GM19240 (cell line): ENCODE measurements around the gene MATN4.

Experiments used
- DNase-seq: peaks from one replicate; pipeline ENCODE4 v3.0.0; 2011; ENCODE audit warnings: low spot score; ENCODE audit not compliant: insufficient read length

The MATN4 gene

DNA sequence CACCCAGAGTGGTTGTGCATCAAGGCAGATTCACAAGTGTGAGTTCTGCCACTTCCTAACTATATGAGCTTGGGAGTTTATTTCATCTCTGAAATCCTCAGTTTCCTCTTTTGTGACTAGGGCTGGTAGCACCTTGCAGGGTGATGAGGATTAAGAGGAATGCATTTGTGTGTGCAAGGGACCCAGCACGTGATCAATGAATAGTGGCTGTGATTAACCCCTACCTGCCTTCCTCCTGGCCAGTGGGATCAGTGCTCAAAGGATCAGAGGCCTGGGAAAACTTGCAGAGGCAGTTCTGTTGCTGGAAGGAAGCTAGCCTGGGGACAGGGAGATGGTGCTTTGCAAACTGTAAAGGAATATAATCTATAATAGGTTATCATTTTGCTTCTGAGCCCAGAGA is 32.9 kb upstream of the MATN4 start:
- no peak for DNase-seq

GRCh38 chr20:45340236-45340847 is 32.2 kb upstream of the MATN4 start:
- no peak for DNase-seq

DNA sequence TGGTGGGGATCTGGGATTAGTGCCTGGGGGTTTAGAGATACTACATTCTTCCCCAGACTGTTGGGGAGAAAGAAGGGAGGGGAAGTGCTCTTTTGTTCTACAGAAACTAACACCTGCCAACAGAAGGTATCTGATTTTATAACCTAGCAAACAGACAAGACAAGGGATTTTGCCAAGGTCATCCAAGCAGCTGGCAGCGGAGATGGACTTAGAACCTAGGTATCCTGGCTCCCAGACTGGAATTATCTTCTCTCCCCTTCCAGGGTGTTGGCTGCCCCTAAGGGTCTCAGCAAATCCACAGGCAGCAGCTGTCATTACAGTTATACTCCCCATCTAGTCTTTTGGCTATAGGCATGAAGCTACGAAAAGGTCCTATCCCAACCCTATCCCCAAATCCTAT is 31.7 kb upstream of the MATN4 start:
- DNase-seq = no peak

DNA sequence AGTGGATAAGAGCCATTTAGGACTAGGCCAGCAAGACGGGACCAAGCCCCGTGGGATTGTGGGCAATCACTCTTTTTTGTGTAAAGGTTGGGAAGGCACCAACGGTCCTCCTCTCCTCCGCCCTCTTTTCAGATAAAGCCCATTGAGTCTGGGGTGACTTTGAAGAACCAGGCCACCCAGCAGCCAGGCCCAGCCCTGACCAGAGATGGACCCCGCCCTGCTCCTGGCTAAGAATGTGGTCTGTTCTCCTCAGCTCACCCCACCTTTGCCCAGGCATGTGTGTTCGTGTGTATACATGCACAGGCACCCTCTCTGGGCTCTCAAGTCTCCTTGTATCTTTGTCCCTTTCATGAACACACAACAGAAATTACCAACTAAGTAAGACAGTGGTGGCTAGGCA is 31.0 kb upstream of the MATN4 start:
- no peak for DNase-seq

DNA sequence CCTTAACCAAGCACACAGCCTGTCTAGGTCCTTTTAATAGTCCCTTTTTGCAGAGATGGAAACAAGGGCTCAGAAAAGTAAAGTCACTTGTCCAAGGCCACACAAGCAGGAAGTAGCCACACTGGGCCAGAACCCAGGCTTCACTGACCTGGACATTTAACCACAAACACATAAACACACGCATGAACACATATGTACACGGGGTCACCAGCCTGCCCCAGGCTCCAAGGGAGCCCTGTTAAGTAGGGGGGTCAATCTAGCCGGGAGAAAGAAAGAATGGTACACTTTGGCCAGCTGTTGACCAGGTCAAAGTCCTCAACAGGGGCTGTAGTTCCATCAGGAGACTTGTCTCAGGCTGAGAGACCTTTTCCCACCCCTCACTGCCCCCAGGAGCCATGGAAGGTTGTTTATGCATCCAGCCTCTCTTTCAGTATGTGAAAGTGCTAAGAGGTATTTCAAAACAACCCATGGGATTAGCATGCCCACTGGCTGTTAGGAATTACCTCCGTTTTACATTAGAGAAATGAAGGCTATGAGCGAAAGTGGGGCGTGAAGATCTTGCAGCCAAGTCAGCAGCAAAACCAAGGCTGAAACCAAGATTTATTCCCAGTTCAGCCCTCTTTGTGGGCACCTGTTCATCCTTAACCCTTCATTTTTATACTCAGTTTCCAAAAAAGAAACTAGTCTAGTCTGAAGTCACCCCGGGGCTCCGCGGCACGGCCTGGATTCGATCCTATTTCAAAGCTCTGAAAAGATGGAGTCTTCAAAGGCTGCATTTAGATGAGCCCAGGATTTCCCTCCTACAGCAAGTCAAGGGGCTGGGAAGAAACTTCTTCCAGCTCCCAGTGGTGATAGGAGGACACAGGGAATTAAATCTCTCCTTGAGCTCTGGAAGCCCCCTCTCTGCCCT is 30.3 kb upstream of the MATN4 start:
- DNase-seq = no peak

DNA sequence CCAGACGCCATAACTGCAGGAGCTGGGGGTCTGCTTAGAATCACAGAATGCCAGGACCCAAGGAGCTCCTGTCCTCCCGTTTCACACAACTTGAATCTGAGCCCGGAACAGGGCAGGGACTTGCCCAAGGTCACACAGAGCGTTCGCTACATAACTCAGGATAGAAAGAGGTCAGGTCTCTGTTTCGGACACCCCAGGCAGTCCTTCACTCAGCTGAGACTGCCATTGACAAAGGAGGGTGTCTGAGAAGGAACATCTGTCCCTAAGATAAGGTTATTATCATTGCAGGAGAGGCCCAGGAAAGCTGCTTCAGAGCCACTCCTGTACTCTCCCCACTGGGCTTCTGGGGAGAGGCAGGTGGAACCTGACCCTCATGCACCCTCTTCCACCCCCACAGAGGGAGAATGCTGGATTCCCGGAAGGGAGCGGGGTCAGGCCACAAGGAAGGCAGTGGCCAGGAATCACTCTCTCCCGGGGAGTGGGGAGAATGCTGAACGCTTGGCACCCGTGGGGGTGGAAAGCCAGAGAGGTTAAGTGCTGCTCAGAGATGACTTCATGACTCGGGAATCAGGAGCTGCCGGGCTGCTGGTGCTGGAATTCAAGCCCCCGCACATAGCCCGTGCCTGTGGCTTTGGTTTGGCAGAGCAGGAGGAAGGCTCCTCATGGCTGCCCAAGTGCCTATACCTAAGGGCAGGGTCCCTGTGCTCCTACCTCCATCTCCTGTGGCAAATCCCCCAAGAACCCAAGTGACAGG is 29.4 kb upstream of the MATN4 start:
- DNase-seq = no peak

DNA sequence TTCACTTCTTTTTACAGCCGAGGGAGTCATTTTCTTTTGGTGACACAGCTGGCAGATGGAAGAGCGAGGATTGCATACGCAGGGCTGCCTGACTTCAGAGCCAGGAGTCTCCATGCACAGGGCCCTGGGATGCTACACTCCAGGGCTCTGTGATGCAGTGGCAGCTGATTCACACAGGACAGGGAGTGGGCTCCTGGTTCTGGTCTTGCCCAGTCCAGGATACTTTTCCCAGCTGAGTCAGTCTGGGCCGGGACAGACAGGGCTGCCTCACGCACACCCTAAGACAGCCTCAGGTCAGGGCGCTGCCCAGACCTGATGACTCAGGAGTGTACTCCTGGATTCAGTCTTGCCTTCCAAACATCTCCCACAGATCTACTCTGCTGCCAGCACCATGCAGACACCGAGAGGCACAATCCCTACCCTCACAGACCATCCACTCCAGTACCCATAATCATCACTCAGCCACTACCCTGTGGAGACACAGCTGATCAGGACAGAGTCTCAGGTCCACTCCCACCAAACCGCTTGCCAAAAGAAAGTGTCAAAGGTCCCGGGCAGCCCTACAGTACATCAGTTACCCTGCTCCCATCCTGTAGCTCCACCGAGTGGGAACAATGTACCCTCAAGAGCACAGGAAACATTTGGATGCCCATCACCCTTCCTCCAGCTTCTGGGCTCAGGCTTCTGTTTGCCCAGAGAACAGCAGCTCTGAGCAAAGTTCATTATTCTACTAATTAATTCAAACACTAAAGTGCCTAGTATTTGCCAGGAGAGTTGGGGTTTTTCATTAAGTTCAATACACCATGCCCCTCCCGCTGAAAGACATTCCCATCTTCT is 28.6 kb upstream of the MATN4 start:
- no peak for DNase-seq

- DNase-seq = no peak
These were observed 22.4 kb upstream of the MATN4 start for GRCh38 chr20:45330476-45330875.

GRCh38 chr20:45329497-45330319 is 21.6 kb upstream of the MATN4 start:
- no peak for DNase-seq

DNA sequence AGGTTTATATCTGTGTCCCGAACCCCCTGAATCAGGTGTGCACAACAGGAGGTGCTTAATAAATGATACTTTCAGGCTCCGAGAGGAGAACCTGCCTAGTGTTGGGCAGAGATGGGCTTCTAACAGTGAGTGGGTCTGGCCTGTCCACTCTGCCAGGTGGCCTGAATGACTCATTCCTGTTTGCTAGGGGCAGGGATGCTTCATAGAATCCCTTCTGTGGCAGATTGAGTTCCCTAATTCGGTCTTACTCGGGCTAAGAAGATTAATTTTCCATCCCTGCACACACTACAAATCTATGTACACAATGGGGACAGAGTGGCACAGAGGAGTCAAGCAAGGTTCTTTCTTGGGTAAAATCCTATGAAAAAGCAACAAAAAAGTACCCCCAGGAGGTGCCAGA is 20.4 kb upstream of the MATN4 start:
- no peak for DNase-seq

GRCh38 chr20:45325371-45325770 is 17.3 kb upstream of the MATN4 start:
- no peak for DNase-seq

DNA sequence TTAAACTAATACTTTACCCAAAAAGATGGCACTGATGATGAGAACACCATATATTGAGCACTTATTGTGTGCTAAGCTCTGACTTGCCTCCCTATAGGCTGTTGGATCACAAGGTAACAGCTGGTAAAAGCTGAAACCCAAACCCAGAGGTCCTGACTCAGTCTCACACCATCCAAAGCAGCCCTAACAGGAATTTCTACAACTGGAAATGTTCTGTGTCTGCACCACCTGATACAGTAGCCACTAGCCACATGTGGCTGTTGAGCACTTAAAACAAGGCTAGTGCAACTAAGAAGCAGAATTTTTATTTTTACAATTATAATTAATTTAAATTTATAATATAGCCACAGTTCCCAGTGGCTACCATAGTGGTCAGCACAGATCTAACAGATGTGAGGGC is 15.6 kb upstream of the MATN4 start:
- DNase-seq = no peak

DNA sequence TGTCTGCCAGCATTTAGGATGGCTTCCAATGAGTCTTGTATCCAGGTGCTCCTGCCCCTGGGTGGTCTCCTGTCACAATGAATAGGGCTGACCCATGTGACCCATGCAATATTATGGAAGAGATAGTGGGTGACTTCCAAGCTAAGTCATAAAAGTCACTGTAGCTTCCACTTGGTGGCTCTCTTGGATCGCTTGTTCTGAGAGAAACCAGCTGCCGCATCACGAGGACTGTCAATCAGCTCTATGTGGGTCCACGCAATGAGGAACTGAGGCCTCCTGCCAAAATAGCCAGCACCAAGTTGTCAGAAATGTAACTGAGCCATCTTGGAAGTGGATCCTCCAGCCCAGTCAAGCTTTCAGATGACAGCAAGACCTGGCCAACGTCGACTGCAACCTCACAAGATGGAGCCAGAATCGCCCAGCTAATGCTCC is 14.9 kb upstream of the MATN4 start:
- DNase-seq = no peak

DNA sequence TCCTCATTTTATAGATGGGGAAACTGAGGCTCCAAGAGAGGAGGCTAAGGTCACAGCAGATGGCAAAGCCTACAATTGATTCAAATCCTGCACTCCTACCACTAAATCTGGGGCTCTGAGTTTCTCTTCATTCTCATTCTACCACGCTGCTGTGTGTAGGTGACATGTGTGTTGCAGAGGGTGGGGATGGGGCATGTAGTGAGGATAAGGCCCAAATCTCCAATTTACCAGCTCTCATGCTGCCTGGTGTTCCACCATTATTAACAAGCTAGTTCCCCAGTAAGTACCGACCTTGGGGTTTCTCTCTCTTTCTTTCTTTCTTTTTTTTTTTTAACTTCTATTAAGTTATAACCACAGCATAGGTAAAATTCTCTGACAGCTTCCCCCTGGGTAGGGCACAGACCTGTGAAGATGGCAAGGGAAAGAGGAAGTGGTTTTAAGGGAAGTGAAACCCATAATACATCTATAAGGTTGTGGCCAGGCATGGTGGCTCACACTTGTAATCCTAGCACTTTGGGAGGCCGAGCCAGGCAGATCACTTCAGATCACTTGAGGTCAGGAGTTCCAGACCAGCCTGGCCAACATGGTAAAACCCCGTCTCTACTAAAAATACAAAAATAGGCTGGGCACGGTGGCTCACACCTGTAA is 13.0 kb upstream of the MATN4 start:
- DNase-seq = peak; percentile 38

DNA sequence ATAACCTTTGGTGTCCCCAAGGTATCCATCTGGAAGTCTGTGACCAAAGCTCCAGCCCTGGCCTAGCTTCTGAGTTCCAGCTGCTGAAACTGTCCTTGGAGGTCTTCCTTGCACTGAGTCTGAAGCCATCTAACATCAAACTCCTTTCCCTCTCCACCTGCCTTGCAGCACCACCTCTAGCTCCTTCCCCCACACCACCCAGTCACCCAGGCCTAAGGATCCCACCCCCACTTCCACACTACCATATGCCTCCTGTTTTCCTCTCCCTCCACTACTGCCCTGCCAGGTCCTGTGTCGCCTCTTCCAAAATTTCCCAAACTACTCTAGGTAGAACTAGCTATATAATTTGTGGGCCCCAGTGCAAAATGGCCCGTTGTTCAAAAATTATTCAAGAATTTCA is 10.8 kb upstream of the MATN4 start:
- no peak for DNase-seq

DNA sequence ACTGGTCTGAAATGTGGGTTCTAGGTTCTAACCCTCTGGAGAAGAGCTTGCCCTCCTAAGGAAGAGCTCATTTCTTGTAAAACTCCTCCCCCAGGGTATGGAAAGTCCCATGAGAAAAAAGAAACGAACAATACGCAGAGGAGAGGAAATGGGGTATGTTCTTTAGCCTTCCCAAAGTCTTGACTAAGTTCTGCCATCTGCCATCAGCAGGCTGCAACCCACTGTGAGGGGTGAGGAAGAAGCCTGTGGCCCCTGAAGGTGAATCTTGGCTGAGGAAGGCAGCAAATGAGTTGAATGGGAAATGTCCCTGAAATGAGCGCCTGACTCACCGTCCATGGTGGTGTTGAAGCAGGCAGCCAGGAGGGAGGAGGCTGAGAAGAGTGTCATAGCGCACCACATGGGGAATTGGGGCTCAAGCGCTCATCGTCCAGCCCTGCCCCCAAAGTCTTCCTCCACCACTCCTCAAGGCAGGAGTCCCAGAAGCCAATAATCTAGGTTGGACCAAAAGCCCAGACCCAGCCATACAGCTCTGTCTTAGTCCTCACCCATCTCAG is 10.4 kb upstream of the MATN4 start:
- DNase-seq = no peak

DNA sequence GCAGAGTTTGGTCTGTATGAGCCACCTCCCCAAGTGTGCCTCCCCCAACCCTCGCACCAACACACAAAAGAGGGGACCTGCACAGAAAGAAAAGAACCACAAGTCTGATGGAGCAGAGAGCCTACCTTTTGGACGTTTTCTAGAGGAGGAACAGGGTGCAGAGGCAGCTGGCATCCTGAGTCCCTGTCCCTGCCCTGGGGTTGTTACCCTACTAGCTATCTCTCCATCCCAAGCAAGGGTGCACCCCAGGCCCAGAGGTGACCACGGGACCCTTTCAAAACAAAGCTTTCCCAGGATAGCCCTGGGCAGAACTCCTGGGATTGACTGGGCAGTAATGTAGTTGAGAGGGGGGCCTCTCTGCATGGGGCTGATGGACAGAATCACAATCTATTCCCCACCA is 9.7 kb upstream of the MATN4 start:
- DNase-seq = no peak

DNA sequence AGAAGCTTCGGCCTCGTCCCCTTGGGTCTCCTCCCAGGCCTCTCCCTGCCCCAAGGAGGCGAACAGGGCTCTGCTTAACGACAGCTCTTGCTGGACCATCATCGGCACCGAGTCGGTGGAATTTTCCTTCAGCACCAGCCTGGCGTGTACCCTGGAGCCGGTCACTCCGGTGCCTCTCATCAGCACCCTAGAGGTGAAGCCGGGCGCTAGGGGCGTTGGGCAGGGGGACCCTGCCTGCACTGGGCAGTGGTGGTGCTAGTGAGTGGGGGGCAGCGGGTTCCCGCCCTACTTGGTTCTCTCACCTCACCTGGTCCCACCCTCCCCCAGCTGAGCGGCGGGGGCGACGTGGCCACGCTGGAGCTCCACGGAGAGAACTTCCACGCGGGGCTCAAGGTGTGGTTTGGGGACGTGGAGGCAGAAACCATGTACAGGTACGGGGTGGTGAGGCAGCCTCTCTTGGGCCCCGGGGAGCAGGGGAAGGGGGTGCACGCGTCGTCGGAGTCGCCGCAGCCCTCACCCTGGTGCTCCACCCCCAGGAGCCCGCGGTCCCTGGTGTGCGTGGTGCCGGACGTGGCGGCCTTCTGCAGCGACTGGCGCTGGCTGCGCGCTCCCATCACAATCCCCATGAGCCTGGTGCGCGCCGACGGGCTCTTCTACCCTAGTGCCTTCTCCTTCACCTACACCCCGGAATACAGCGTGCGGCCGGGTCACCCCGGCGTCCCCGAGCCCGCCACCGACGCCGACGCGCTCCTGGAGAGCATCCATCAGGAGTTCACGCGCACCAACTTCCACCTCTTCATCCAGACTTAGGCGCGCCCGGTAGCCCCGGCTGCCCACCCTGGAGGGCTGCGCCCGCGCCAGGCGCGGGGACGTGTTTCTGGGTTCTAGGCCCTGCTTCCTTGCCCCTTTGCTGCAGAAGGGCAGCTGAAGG is 8.3 kb upstream of the MATN4 start:
- no peak for DNase-seq

DNA sequence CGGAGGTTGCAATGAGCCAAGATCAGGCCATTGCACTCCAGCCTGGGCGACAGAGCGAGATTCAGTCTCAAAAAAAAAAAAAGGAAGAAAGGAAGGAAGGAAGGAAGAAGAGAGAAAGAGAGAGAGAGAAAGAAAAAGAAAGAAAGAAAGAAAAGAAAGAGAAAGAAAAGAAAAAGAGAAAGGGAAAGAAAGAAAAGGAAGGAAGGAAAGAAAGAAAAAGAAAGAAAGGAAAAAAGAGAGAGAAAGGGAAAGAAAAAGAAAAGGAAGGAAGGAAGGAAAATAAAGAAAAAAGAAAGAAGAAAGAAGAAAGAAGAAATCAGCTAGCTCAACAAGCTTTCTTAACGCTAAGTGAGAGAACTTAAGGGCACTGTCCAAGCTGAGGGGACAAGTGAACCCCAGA is 7.6 kb upstream of the MATN4 start:
- DNase-seq = no peak
